T-helper 1 cell treated with Interleukin-12 subunit alpha and Interleukin-12 subunit beta and Interleukin-4 antibody, amounts not matched to agents 30 ng/mL and 1 ng/mL, for 36 hours (primary cell): ENCODE results near the gene STAG3. TPM values are rescaled to one million over a fixed set of nuclear protein-coding genes. Genes with fewer than 3 reads are reported as not detected.

Experiments used
- intact Hi-C: fragments of 100-400 bp; cut with micrococcal nuclease; formaldehyde crosslinking; loops from one replicate; pipeline ENCODE4 v1.15.1; 2024
- total RNA-seq: library from RNA; stranded (reverse); gene quantifications from 2 replicates; pipeline ENCODE4 v1.2.3, GENCODE V29; 2022

STAG3 gene, protein sequence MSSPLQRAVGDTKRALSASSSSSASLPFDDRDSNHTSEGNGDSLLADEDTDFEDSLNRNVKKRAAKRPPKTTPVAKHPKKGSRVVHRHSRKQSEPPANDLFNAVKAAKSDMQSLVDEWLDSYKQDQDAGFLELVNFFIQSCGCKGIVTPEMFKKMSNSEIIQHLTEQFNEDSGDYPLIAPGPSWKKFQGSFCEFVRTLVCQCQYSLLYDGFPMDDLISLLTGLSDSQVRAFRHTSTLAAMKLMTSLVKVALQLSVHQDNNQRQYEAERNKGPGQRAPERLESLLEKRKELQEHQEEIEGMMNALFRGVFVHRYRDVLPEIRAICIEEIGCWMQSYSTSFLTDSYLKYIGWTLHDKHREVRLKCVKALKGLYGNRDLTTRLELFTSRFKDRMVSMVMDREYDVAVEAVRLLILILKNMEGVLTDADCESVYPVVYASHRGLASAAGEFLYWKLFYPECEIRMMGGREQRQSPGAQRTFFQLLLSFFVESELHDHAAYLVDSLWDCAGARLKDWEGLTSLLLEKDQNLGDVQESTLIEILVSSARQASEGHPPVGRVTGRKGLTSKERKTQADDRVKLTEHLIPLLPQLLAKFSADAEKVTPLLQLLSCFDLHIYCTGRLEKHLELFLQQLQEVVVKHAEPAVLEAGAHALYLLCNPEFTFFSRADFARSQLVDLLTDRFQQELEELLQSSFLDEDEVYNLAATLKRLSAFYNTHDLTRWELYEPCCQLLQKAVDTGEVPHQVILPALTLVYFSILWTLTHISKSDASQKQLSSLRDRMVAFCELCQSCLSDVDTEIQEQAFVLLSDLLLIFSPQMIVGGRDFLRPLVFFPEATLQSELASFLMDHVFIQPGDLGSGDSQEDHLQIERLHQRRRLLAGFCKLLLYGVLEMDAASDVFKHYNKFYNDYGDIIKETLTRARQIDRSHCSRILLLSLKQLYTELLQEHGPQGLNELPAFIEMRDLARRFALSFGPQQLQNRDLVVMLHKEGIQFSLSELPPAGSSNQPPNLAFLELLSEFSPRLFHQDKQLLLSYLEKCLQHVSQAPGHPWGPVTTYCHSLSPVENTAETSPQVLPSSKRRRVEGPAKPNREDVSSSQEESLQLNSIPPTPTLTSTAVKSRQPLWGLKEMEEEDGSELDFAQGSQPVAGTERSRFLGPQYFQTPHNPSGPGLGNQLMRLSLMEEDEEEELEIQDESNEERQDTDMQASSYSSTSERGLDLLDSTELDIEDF
- total RNA-seq: 33.0 and 38.3 TPM in 2 replicates

DNA sequence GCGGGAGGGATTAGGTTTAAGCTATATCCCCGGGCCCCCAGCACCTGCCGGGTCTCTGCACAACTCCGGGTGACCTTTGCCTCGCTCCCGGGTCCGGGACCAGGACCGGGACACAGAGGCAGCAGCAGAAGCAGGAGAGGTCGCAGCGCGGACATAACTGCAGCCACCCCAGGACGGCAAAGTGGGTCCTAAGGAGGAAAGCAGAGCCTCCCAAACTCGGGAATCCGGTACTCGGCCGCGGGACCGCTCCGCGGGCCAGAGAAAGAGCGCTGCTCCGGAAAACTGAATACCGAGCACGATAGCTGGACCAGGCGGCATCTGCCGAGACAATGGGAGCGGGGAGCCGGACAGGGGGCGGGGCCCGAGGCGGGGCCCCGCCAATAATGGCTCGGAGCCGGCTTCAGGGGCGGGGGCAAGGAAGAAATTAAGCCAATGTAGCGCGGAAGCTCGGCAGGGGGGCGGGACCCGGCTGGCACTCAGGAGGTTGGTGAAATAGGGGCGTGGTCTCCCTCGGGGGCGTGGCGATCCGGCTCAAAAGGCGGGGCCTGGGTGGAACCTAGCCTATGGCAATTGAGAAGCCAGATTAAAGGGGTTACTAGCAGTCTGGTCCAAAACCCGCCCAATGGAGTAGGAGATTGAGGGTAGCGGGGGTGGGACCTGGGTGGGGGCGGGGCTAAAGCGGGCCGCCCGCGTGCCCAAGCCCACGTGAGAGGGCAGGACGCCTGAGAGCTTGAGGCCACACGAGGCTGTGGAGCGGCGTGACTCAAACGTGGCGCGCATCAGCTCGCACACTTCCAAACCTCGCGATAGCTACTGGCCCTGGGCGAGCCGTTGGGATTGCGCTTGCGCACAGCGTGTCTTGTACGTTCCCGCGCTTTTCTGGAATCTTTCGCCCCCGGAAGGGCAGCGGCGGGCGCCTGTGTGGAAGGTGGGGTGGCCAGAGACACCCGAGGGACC, at the start of gene STAG3, which contains the start of gene GPC2:
STAG3 (plus strand) TSS at position 874 of the 957 bp plus-strand sequence. CDS start 2,639 bp downstream, outside the sequence.
GPC2 (minus strand) TSS at position 337 of the 957 bp plus-strand sequence; CDS start at position 155, 182 bp downstream.
- intact Hi-C loops: loop anchor here (1.0 kb wide), 5 partner anchors 9 to 44 kb away; partner anchors contain the start of genes GAL3ST4, LAMTOR4 and TRAPPC14

DNA sequence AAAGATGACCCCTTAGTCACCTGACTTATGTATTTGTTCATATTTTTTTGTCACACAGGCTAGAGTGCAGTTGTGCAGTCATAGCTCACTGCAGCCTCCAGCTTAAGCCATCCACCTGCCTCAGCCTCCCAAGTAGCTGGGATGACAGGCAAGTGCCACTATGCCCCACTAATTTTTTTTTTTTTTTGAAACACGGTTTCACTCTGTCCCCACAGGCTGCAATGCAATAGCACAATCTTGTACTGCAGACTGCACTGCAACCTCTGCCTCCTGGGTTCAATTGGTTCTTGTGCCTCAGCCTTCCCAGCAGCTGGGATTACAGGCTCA, 49.1 kb upstream of the STAG3 start:
- intact Hi-C loops: loop anchor here (10.0 kb wide), 1 partner anchor 546 kb away; the partner anchor contains the start of gene GNB2

DNA sequence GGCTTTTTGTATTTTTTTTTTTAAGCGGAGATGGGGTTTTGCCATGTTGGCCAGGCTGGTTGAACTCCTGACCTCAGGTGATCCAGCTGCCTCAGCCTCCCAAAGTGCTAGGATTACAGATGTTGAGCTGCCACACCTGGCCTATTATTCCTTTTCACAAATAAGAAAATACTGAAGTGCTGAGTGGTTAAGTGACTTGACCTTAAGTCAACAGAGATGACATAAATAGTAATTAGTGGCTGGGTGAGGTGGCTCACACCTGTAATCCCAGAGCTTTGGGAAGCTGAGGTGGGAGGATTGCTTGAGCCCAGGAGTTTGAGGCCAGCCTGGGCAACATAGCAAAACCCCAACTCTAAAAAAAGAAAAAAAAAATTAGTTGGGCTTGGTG, 47.5 kb upstream of the STAG3 start:
- intact Hi-C loops: loop anchor here (5.0 kb wide), 1 partner anchor 142 kb away; no protein-coding TSS in a partner anchor

DNA sequence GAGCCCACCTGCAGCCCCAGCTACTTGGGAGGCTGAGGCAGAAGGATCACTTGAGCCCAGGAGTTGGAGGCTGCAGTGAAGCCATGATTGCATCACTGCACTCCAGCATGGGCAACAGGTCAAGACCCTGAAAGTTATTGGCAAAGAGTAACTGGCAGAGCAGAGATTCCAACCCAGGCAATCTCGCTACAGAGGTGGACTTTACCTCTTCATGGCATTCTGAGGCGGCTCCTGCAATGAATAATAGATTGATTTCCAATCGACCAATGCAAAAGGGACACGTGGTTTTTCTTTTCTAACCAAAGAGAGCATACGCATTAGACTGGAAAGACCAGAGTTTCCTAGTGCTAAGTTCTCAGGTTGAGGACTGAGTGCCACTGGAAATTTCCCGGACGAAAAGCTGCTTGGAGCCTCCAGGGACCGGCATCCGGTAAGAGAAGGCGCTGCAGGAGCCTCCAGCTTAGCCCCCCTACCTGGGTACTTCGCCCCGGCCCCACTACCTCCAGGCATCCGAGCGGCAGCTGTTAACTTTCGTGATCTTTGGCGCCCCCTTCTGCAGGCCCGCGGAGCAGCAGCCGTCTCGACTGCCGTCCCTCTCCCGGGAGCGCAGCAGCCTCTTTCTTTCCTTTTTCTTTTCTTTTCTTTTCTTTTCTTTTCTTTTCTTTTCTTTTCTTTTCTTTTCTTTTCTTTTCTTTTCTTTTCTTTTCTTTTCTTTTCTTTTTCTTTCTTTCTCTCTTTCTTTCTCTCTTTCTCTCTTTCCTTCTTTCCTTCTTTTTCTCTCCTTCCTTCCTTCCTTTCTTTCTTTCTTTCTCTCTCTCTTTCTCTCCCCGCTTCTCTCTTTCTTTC, 46.9 kb upstream of the STAG3 start:
- intact Hi-C loops: loop anchor here (1.0 to 5.0 kb wide), 4 partner anchors 17 to 152 kb away; partner anchors contain the start of gene LAMTOR4

DNA sequence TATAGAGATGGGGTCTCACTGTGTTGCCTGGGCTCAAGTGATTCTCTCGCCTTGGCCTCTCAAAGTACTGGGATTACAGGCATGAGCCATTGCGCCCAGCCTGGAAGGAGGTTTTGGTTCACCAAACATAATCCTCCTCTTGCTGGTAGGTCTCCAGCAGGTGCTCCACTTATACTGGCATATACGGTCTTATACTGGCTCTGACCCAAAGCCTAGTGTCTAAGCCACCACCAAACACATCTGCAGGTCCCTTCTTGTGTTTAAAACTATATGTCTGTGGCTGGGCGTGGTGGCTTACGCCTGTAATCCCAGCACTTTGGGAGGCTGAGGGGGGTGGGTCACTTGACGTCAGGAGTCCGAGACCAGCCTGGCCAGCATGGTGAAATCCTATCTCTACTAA, 45.6 kb upstream of the STAG3 start:
- intact Hi-C loops: loop anchor here (1.0 to 5.0 kb wide), 8 partner anchors 77 to 318 kb away; partner anchors contain the start of gene ZCWPW1

DNA sequence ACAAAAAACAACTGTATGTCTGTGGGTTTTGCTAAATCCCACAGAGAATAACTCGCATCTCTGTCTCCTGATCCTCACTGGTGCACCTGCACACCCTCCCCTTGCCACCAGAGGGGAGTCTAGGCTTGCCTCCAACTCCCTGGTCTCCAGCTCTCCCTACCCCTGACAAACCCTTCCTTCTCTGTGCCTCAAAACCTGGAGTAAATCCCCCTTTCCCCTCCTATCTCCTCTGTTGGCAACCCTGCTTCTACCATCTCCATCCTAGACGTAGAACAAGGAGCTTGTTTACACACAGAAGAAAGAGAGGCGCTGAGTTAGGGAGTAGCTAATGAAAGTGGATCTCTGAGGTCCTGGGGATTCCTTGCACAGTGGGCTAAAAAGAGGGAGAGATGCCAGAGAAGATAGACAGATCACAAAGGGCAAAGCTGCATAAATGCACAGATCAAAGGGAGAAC, 45.0 kb upstream of the STAG3 start:
- intact Hi-C loops: loop anchor here (1.0 to 5.0 kb wide), 8 partner anchors 76 to 318 kb away; partner anchors contain the start of gene ZCWPW1

DNA sequence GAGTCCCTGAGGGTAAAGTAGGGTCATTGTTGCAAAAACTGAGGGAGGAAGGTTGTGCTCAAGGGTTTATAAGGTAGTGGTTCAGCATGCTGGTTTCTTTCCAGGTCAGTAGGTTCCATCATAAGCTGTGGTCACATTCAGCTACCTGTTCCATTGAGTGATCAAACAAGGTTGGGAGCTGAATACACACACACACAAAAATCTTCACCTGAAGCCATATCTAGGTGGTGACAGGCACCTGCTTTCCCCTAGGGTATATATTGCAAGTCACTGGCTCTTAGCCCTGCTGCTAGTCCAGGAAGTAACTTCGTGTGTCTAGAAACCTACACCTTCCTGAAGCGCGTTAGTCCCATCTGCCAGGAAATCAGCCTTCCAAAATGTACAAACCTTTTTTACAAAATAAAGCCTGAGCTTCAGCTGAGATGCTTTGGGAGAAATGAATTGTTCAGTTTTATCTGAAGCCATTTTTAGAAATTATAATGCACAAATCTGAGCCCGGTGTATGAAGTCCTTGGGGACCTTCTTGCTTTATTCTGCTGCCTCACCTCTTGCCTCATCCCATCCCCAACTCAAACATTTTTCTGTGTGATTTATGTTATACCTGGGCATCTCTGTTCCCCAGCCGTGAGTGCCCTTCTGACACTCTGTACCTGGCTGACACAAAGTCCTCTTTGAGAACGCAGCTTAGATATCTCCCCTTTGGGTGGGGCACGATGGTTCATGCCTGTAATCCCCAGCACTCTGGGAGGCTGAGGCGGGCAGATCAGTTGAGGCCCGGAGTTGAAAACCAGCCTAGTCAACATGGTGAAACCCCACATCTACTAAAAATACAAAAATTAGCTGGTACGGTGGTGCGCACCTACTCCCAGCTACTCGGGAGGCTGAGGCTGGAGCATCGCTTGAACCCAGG, 39.6 kb upstream of the STAG3 start:
- intact Hi-C loops: no loop called here

DNA sequence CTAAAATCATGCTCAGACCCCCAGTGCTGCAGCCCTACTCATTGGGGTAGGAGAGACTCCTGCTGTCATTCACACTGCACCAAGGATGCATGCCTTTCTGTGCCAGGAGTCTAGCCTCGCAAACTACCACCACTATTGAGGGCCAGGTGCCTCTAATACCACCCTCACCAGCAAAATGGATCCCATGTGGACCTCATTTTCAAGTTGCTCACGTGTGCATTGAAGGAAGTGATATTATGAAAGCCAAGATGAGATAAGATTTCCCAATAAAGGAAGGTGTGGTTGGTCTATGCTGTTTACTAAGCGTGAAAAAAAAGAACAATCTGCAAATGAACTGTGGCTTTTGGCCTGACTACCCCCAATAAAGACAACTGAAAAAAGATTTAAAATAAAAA, 36.2 kb upstream of the STAG3 start:
- intact Hi-C loops: no loop called here

DNA sequence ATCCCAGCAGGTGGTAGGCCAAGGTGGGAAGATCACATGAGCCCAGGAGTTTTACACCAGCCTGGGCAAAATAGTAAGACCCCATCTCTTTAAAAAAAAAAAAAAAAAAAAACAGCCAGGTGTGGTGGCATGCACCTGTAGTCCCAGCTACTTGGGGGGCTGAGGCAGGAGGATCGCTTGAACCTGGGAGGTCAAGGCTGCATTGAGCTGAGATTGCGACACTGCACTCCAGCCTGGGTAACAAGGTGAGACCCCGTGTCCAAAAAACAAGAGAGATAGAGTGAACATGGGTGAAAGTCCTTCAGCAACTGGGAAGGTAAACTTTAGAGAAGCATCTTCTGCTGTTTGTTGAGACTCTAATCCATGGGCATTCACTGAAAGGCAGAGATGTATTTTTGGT, 35.3 kb upstream of the STAG3 start:
- intact Hi-C loops: no loop called here

DNA sequence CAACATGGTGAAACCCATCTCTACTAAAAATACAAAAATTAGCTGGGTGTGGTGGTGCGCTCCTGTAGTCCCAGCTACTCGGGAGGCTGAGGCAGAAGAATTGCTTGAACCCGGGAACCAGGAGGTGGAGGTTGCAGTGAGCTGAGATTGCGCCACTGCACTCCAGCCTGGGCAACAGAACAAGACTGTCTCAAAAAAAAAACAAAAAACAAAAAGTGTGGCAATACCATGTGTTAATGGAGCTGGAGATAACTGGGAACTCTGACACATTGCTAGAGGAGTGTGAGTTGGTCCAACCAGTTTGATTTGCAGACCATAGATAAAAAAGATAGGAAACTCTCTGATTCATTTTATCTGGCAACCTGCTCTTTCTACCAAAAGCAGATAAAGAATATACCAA, 31.4 kb upstream of the STAG3 start:
- intact Hi-C loops: loop anchor here (5.0 kb wide), 1 partner anchor 126 kb away; no protein-coding TSS in a partner anchor

DNA sequence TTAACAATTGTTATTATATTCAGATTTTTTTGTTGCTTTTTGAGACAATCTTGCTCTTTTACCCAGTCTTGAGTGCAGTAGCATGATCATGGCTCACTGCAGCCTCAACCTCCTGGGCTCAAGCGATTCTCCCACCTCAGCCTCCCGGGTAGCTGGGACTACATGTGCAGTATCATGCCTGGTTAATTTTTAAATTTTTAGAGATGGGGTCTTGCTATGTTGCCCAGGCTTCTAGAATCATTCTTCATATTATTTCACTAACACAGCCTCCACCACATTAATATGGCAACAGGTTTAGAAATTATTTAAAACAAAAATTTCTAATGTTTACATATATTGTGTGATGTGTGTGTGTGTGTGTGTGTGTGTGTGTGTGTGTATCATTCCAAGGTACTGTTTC, 30.4 kb upstream of the STAG3 start:
- intact Hi-C loops: loop anchor here (5.0 kb wide), 1 partner anchor 125 kb away; no protein-coding TSS in a partner anchor

DNA sequence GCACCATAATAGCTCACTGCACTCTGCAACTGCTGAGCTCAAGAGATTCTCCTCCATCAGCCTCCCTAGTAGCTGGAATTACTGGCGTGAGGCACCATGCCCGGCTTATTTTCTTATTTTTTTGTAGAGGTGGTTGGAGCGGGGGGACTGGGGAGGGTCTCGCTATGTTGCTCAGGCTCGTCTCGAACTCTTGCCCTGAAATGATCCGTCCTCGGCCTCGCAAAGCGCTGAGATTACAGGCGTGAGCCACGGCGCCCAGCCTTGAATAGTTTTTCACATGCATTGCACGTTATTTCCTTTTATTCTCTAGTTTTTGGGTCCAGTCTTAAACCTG, 29.5 kb upstream of the STAG3 start:
- intact Hi-C loops: loop anchor here (1.0 to 5.0 kb wide), 10 partner anchors 10 to 280 kb away; partner anchors contain the start of genes AP4M1, CNPY4, GPC2 and MBLAC1

DNA sequence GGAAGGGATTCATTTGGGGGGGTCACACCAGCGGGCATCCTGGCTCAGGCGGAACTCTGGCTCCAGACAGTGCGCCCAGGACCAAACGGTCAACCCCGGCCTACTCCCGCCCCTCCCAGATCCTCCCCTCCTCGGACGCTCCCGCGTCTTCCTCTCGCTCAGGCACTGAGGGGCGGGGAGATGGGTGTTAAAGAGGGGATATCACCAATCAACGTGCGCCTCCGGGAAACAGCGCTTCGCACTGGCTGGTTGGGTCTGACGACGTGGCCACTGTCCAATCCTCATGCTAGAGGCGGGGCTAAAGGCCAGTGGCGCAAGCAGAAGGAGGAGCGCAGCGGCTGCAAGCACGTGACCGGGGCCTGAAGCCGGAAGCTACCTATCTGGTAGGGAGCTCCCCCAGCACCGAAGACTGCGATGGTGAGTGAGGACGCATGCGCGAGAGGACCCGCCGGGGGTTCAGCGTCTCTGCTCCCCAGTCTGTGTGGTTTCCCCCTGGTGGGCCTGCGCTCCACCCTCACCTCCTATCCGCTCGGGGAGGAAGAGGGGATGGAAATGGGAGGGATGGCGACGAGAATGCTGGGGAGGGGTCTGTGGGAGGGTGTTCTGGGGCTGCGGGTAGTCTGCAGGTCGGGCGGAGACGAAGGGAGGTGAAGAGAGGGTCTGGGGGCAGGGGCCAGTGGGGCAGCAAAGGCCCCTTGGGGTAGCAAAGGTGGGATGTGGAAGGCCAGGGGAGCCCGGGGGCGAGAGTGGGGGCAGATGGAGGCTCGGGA, 29.0 kb upstream of the STAG3 start, which contains the start of gene LAMTOR4:
LAMTOR4 (plus strand) TSS at position 360 of the 770 bp plus-strand sequence; CDS start at position 415, 55 bp downstream.
- intact Hi-C loops: loop anchor here (1.0 to 5.0 kb wide), 10 partner anchors 10 to 280 kb away; partner anchors contain the start of genes AP4M1, CNPY4, GPC2 and MBLAC1

DNA sequence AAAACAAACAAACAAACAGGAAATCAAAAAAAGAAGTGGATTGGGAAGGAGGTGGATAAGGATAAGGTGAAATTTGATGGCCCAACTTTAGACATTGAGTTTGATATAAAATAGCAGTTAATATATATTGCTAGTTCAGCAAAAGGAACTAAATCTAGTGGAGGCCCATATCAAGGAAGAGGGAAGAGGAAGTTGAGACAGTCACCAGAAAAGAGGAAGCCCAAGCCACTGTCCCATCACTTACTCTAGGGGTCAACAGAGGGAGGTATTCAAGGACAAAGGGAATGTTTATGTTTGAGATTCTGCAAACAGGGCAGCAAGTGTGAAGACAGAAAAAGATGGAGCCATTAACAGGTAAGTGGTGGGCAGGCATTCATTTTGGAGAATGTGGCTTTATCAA, 25.3 kb upstream of the STAG3 start:
- intact Hi-C loops: no loop called here

DNA sequence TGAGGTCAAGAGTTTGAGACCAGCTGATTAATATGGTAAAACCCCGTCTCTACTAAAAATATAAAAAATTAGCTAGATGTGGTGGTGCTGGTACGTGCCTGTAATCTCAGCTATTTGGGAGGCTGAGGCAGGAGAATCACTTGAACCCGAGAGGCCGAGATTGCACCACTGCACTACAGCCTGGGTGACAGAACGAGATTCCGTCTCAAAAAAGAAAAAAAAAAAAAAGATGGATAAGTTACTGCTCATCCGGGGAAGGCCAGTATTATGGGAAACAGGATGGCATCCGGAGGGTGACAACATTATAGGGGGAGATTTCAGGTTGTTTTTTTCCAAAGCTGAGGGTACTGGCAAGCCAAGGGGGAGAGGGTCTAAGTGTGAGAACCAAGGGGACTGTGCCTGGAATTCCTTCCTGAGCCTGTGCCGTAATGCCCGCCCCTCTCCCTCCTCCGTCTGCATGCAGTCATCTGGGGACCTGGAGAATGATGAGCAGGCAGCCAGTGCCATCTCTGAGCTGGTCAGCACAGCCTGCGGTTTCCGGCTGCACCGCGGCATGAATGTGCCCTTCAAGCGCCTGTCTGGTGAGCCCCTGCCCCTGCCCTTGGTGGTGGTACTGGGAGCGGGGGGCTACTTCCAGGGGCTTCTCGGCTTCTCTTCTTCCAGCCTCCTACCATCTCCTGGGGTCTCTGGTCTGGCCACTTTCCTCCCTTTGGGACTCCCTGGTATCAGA, 24.6 kb upstream of the STAG3 start:
- intact Hi-C loops: no loop called here
